T-helper 1 cell treated with Interleukin-12 subunit alpha and Interleukin-12 subunit beta and Interleukin-4 antibody, amounts not matched to agents 30 μg/mL and 1 μg/mL, for 36 hours (primary cell): ENCODE data around the gene ASGR1.
"Not testable (repeated sequence)": the region's sequence is repeated elsewhere in the genome, so short reads cannot be mapped to it uniquely, and the experiment has no call there.

Experiments
- H3K27ac Mint-ChIP-seq: one replicate; pipeline ENCODE4 v1.8.0; 2021; ENCODE audit warnings: mild to moderate bottlenecking, mixed read lengths
- H3K27me3 Mint-ChIP-seq: one replicate; pipeline ENCODE4 v1.8.0; 2021; ENCODE audit warnings: low read depth, mixed read lengths
- H3K36me3 Mint-ChIP-seq: one replicate; pipeline ENCODE4 v1.8.0; 2021; ENCODE audit warnings: low read depth, mixed read lengths
- H3K4me1 Mint-ChIP-seq: one replicate; pipeline ENCODE4 v1.8.0; 2021; ENCODE audit warnings: low read depth, mixed read lengths
- H3K4me3 Mint-ChIP-seq: one replicate; pipeline ENCODE4 v1.8.0; 2021; ENCODE audit warnings: mild to moderate bottlenecking, moderate library complexity, mixed read lengths
- H3K9me3 Mint-ChIP-seq: one replicate; pipeline ENCODE4 v1.8.0; 2021; ENCODE audit warnings: mixed read lengths

The ASGR1 gene

DNA sequence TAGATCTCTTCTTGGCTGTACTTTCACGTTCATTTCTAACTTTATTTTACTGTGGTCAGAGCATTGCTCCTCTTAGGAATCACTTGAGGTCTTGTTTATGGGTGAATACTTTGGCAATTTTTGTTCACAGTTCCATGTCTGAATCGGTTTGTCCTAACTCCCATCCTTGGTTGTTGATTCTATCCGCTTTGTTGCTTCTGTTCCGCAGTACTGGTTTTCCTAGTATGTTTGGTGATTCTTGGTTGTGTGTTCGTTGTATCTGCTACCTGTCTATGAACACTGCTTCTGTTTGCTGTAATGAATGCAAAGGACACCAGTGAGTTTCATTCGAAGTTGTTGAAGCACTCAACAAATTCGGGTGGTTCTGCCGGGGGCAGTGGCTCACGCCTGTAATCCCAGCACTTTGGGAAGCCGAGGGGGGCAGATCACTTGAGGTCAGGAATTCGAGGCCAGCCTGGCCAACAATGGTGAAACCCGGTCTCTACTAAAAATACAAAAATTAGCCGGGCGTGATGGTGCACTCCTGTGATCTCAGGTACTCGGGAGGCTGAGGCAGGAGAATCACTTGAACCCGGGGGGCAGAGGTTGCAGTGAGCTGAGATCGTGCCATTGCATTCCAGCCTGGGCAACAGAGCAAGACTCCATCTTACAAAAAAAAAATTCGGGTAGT, 6.5 kb downstream of the ASGR1 start:
- peaks cover 11% of the 10 kb centered on the region for H3K4me1 Mint-ChIP-seq
- H3K36me3 Mint-ChIP-seq, H3K27me3 Mint-ChIP-seq, H3K4me3 Mint-ChIP-seq, H3K27ac Mint-ChIP-seq, H3K9me3 Mint-ChIP-seq: not testable (repeated sequence)

DNA sequence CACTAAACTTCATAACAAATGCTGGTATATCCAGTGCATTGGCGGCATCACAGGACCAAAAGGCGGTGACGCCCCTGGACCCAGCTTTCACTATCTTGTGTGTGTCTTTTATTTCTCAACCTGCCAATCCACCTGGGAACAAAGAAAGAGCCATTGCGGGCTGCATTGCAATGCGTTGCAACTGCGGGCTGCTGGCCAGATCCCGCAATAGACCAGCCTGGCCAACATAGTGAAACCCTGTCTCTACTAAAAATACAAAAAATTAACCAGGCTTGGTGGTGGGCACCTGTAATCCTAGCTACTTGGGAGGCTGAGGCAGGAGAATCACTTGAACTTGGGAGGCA, 9.6 kb downstream of the ASGR1 start:
- not testable (repeated sequence) for H3K9me3 Mint-ChIP-seq, H3K4me1 Mint-ChIP-seq, H3K27ac Mint-ChIP-seq, H3K4me3 Mint-ChIP-seq, H3K27me3 Mint-ChIP-seq, H3K36me3 Mint-ChIP-seq

DNA sequence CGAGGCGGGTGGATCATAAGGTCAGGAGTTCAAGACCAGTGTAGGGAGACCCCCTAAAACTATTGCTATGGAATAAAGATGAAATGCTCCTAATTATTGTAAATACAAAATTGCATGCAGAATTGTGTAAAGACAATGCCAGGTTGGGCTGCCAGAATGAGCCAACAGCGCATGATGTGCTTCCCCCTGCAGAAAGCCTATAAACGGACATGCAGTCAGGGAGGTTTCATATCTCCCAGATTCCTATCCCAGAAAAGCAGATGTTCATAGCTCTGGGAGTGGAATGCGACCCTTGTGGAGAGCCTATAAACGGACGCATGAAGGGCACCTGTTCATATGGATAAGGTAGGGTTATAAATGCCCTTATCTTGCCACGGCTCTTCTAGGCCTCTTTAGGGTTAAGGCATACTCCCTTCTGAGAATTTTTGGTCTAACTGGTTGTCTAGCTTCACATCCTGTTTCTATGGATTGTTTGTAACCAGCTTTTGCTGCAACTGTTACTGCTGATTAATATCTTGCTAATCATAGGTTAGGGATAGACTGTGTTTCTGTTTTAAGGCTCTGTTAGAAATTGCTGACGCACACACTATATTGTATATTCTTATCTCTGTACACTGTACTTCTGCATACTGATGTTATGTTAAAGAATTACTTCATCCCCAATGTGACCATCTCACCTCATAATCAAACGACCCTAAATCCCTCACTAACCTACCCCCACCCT, 10.2 kb downstream of the ASGR1 start:
- not testable (repeated sequence) for H3K4me1 Mint-ChIP-seq, H3K27ac Mint-ChIP-seq, H3K27me3 Mint-ChIP-seq, H3K36me3 Mint-ChIP-seq, H3K9me3 Mint-ChIP-seq, H3K4me3 Mint-ChIP-seq

DNA sequence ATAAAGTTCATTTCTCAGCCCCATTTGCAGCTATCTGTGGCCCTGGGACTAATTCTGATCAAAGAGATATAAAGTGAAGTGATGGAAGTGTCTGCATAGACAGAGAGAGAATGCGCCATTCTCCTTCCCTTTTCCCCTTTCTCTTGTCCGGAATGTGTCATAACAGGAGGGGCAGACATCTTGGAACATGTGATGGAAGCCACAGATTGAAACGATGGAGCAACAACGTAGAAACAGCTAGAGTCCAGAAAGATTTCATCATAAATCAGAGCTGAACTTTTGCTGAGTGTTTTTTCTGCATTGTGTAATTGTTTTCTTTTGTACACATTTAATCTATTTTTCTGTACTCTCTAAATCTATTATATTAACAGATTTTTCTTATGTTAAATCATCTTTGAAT, 11.3 kb downstream of the ASGR1 start:
- peaks cover 6% of the 10 kb centered on the region for H3K27me3 Mint-ChIP-seq
- H3K27ac Mint-ChIP-seq: no peak overlapping the region
- H3K4me1 Mint-ChIP-seq: peaks cover 4% of the 10 kb centered on the region
- H3K9me3 Mint-ChIP-seq: no peaks in the 10 kb centered on the region
- no peaks in the 10 kb centered on the region for H3K36me3 Mint-ChIP-seq
- no peak overlapping the region for H3K4me3 Mint-ChIP-seq

DNA sequence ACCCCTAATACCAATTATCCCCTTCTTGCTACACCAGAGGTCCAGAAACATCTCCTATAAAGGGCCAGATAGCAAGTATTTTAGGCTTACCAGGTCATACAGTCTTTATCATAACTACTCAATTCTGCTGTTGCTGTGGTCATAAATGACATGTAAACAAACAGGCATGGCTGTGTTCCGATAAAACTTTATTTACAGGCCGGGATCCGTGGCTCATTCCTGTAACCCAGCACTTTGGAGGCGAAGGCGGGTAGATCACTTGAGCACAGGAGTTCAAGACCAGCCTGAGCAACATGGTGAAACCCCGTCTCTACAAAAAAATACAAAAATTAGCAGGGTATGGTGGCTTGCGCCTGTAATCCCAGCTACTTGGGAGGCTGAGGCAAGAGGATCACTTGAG, 12.3 kb downstream of the ASGR1 start:
- Mint-ChIP-seq H3K36me3 (no peaks in the 10 kb centered on the region), H3K27ac (no peak overlapping the region), H3K9me3 (no peaks in the 10 kb centered on the region), H3K27me3 (peaks cover 3% of the 10 kb centered on the region), H3K4me3 (no peak overlapping the region), H3K4me1 (peaks cover 4% of the 10 kb centered on the region)

DNA sequence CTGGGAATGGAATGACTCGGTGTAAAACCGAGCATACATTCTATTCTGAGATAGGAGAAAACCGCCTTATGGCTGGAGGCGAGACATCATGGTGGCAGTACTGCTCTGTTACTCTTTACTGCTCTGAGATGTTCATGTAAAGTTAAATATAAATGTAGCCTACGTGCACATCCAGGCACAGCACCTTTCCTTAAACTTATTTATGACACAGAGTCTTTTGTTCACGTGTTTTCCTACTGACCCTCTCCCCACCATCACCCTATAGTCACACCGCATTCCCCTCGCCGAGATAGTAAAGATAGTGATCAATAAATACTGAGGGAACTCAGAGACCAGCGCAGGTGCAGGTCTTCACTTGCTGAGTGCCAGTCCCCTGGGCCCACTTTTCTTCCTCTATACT, 19.6 kb downstream of the ASGR1 start:
- not testable (repeated sequence) for H3K27ac Mint-ChIP-seq, H3K9me3 Mint-ChIP-seq, H3K4me3 Mint-ChIP-seq, H3K4me1 Mint-ChIP-seq, H3K36me3 Mint-ChIP-seq
- peaks cover 22% of the 10 kb centered on the region for H3K27me3 Mint-ChIP-seq

DNA sequence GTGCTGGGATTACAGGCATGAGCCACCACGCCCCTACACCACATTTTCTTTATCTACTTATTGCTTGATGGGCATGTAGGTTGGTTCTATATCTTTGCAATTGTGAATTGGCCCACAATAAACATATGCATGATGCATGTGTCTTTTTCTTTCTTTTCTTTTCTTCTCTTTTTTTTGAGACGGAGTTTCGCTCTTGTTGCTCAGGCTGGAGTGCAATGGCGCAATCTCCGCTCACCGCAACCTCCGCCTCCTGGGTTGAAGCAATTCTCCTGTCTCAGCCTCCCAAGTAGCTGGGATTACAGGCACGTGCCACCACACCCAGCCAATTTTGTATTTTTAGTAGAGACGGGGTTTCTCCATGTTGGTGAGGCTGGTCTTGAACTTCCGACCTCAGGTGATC, 20.7 kb downstream of the ASGR1 start:
- not testable (repeated sequence) for H3K36me3 Mint-ChIP-seq, H3K4me3 Mint-ChIP-seq
- peaks cover 31% of the 10 kb centered on the region for H3K27me3 Mint-ChIP-seq

DNA sequence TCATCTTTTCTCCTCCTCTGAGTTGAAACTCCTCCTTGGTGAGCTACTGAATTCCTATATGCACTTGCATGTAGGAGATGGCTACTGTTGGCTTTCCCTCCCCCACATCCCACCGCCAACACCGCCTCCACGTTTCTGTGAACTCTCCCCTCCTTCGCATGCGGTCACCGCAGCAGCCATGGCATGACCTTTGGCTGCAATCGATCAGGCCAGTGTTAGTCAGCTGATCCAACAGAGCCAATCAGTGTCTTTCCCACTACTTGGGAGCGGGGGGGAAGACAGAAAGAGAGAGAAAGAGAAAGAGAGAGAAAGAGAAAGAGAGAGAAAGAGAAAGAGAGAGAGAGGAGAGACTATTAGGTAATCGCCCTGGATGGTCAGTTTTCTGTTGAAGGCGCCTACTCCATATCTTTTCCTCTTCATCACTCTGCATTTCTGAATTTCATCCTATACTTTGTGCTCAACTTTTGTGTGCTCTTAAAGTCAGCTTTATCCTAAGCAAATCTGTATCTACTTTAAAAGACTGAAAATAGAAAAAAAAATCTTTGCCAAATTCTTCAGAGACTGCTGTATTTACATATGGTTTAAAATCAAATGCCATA, 22.7 kb downstream of the ASGR1 start:
- Mint-ChIP-seq H3K36me3 (no peaks in the 10 kb centered on the region), H3K4me1 (peaks cover 2% of the 10 kb centered on the region), H3K27me3 (peaks cover 46% of the 10 kb centered on the region), H3K4me3 (no peak overlapping the region), H3K9me3 (no peaks in the 10 kb centered on the region), H3K27ac (no peak overlapping the region)

More for the DNA sequence above, 20.7 kb downstream of the ASGR1 start:
- H3K9me3 Mint-ChIP-seq, H3K27ac Mint-ChIP-seq, H3K4me1 Mint-ChIP-seq: not testable (repeated sequence)

DNA sequence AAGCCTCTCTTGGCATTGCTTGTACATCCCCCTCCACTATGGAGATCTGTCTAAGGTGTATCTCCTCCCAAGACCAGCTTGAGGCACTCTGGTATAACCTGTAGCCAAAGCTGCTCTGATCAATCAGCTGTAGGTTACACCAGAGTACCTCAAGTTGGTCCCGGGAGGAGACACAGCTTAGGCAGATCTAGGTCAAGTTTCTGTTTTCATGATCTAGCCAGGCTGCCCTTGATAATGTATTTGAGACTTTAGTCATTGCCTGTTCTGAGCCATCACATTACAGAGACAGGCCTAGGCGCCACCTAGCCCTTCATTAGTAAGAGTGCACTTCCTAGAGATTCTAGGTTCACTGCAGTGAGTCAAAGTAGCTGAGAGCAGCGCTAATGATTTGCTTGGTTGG, 31.4 kb downstream of the ASGR1 start:
- peaks cover 11% of the 10 kb centered on the region for H3K27me3 Mint-ChIP-seq
- H3K36me3 Mint-ChIP-seq: no peaks in the 10 kb centered on the region
- no peak overlapping the region for H3K27ac Mint-ChIP-seq
- H3K4me1 Mint-ChIP-seq: no peaks in the 10 kb centered on the region
- no peaks in the 10 kb centered on the region for H3K9me3 Mint-ChIP-seq
- no peak overlapping the region for H3K4me3 Mint-ChIP-seq

DNA sequence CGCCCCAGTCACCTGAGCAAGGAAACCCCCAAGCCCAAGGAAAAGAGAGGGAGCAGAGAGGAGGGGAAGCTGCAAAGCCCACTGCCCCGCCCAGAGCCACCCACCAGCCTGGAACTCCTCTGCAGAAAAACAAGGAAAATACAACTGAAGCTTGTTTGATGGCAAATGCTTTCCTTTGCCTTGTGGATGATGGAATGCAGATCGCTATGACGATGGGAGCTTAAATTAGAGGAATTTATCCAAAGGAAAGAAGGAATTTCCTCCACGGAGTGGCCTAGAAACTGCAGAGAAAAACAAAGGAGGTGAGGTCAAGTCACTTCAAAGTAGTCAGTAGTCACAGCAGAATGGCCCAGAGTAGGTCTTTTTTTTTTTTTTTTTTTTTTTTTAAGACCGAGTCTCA, 33.1 kb downstream of the ASGR1 start:
- Mint-ChIP-seq H3K27ac (no peak overlapping the region), H3K4me3 (no peak overlapping the region), H3K9me3 (no peaks in the 10 kb centered on the region), H3K36me3 (no peaks in the 10 kb centered on the region), H3K27me3 (no peaks in the 10 kb centered on the region), H3K4me1 (no peaks in the 10 kb centered on the region)

DNA sequence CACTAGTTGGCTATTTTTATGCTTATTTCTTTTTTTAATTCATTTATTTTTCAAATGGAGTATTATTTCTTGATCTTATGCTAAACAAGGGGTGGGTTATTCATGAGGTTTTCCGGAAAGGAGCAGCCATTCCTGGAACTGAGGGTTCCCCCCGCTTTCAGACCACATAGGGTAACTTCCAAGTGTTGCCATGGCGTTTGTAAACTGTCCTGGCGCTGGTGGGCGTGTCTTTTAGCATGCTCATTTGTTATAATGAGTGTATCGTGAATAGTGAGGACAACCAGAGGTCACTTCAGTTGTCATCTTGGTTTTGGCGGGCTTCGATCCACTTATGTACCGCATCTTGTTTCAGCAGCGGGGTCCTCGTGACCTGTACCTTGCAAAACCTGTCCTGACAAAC, 35.0 kb downstream of the ASGR1 start:
- H3K27me3 Mint-ChIP-seq: no peaks in the 10 kb centered on the region
- H3K9me3 Mint-ChIP-seq: no peaks in the 10 kb centered on the region
- no peaks in the 10 kb centered on the region for H3K36me3 Mint-ChIP-seq
- H3K4me3 Mint-ChIP-seq: no peak overlapping the region
- no peaks in the 10 kb centered on the region for H3K4me1 Mint-ChIP-seq
- H3K27ac Mint-ChIP-seq: no peak overlapping the region

DNA sequence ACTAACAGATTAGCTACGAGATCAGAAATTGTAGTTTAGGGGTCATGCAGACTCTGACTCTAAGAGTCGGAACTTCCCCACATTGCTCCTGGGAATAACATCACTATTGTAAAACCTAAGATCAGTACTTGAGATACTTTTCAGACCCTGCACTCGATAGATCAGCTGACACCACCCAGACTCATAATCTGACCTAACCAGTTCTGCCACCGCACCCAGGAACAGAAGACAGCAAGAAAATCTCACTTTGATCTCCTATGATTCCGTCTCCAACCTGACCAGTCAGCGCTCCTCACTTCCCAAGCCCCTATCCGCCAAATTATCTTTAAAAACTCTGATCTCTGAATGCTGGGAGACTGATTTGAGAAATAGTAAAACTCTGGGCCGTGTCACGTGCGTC, 37.3 kb downstream of the ASGR1 start:
- H3K27me3 Mint-ChIP-seq: peaks cover 4% of the 10 kb centered on the region
- H3K27ac Mint-ChIP-seq: no peak overlapping the region
- no peaks in the 10 kb centered on the region for H3K9me3 Mint-ChIP-seq
- H3K36me3 Mint-ChIP-seq: no peaks in the 10 kb centered on the region
- no peak overlapping the region for H3K4me3 Mint-ChIP-seq
- H3K4me1 Mint-ChIP-seq: no peaks in the 10 kb centered on the region

DNA sequence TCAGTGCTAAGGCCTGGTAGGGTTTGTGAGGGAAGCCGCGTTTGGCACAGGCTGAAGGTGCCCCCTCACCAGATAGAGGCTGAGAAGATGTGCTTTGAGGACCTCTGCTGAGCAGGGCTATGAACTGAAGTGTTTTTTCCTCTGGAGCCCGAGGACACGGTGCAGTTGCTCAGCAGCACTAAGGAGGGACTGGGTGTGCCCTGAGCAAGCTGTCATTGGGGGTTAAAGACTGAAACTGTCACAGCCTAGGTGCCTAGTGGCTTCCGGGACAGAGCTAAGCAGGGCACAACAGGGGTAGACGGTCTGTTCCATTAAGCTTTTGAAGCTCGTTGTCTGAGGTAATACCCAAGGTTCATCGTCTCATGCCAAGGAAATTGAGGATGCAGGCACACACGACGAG, 39.8 kb downstream of the ASGR1 start:
- H3K27ac Mint-ChIP-seq: no peak overlapping the region
- no peaks in the 10 kb centered on the region for H3K9me3 Mint-ChIP-seq
- peaks cover 12% of the 10 kb centered on the region for H3K27me3 Mint-ChIP-seq
- H3K36me3 Mint-ChIP-seq: no peaks in the 10 kb centered on the region
- H3K4me3 Mint-ChIP-seq: no peak overlapping the region
- H3K4me1 Mint-ChIP-seq: no peaks in the 10 kb centered on the region

DNA sequence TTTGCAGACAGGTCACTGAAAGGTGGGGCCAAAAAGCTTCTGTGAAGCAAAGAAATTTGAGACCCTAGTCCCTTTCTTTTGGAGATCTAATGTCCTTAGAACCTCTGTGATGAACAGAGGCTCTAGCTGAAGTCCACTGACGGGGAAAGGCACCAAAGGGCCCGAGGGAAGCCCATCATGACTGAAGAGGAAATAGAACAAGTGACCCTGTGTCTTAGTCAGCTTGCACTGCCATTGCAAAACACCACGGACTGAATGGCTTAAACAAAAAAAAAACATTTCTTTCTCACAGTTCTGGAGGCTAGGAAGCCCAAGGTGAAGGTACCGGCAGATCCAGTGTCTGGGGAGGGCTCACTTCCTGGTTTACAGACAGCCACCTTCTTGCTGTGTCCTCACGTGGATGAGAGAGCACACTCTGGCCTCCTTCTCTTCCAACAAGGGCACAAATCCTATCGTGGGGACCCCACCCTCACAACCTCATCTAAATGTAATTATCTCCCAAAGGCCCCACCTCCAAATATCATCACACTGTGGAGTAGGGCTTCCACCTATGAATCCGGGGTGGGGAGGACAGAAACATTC, 40.3 kb downstream of the ASGR1 start:
- Mint-ChIP-seq H3K4me3 (no peak overlapping the region), H3K36me3 (no peaks in the 10 kb centered on the region), H3K9me3 (no peaks in the 10 kb centered on the region), H3K27me3 (peaks cover 12% of the 10 kb centered on the region), H3K4me1 (no peaks in the 10 kb centered on the region), H3K27ac (no peak overlapping the region)
